Ishikawa (cell line): Measurements from ENCODE around the gene MCOLN3.

Experiments
- CEBPB ChIP-seq: IDR thresholded peaks from 2 replicates; pipeline ENCODE4 v1.6.1; 2012
- FOXM1 ChIP-seq: IDR thresholded peaks from 2 replicates; pipeline ENCODE4 v1.6.1; 2012; ENCODE audit warnings: low read depth, borderline replicate concordance
- TCF12 ChIP-seq: IDR thresholded peaks from 2 replicates; pipeline ENCODE4 v1.6.1; 2012; ENCODE audit warnings: low read depth
- TEAD4 ChIP-seq: IDR thresholded peaks from 2 replicates; pipeline ENCODE4 v1.6.1; 2012
- USF1 ChIP-seq: IDR thresholded peaks from 2 replicates; pipeline ENCODE4 v1.6.1; 2012
- YY1 ChIP-seq: IDR thresholded peaks from 2 replicates; pipeline ENCODE4 v1.6.1; 2012; ENCODE audit warnings: low read depth
- TF ChIP-seq, protein P1 (sequence below): IDR thresholded peaks from 2 replicates; pipeline ENCODE4 v1.6.1; 2012
- TF ChIP-seq, protein P2 (sequence below): IDR thresholded peaks from 2 replicates; pipeline ENCODE4 v1.6.1; 2012; ENCODE audit warnings: low read depth, mild to moderate bottlenecking

MCOLN3 gene

GRCh38 chr1:84968101-84968500 is 80.2 kb downstream of the MCOLN3 start:
- TF ChIP-seq CEBPB: no peak
- no peak for TF ChIP-seq TCF12
- no peak for TF ChIP-seq USF1
- TF ChIP-seq, protein P1, sequence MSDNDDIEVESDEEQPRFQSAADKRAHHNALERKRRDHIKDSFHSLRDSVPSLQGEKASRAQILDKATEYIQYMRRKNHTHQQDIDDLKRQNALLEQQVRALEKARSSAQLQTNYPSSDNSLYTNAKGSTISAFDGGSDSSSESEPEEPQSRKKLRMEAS: no peak
- no peak for TF ChIP-seq TEAD4
- TF ChIP-seq YY1: no peak
- TF ChIP-seq FOXM1: no peak
- TF ChIP-seq, protein P2, sequence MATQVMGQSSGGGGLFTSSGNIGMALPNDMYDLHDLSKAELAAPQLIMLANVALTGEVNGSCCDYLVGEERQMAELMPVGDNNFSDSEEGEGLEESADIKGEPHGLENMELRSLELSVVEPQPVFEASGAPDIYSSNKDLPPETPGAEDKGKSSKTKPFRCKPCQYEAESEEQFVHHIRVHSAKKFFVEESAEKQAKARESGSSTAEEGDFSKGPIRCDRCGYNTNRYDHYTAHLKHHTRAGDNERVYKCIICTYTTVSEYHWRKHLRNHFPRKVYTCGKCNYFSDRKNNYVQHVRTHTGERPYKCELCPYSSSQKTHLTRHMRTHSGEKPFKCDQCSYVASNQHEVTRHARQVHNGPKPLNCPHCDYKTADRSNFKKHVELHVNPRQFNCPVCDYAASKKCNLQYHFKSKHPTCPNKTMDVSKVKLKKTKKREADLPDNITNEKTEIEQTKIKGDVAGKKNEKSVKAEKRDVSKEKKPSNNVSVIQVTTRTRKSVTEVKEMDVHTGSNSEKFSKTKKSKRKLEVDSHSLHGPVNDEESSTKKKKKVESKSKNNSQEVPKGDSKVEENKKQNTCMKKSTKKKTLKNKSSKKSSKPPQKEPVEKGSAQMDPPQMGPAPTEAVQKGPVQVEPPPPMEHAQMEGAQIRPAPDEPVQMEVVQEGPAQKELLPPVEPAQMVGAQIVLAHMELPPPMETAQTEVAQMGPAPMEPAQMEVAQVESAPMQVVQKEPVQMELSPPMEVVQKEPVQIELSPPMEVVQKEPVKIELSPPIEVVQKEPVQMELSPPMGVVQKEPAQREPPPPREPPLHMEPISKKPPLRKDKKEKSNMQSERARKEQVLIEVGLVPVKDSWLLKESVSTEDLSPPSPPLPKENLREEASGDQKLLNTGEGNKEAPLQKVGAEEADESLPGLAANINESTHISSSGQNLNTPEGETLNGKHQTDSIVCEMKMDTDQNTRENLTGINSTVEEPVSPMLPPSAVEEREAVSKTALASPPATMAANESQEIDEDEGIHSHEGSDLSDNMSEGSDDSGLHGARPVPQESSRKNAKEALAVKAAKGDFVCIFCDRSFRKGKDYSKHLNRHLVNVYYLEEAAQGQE: no peak
